ENCODE measurements around the gene MIS18A.

MIS18A gene

DNA sequence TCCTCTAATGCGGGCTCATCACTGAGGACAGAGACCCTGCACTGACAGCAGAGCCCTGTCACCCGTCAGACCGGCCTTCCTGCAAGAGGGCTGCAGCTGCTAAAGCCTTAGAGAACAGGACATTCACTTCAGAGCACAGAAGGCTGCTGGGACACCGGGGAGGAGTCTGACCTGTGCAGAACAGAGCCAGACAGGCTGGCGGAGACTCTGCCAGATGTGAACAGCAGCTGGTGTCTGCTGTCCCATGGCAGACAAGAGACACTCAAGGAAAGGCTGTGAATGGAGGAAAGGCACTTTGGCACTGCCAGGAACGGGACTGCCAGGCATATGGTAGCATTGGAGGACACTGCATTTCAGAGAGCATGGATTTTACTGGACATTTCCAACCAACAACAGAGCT, 41.2 kb upstream of the MIS18A start:
- TF ChIP-seq, protein P1, sequence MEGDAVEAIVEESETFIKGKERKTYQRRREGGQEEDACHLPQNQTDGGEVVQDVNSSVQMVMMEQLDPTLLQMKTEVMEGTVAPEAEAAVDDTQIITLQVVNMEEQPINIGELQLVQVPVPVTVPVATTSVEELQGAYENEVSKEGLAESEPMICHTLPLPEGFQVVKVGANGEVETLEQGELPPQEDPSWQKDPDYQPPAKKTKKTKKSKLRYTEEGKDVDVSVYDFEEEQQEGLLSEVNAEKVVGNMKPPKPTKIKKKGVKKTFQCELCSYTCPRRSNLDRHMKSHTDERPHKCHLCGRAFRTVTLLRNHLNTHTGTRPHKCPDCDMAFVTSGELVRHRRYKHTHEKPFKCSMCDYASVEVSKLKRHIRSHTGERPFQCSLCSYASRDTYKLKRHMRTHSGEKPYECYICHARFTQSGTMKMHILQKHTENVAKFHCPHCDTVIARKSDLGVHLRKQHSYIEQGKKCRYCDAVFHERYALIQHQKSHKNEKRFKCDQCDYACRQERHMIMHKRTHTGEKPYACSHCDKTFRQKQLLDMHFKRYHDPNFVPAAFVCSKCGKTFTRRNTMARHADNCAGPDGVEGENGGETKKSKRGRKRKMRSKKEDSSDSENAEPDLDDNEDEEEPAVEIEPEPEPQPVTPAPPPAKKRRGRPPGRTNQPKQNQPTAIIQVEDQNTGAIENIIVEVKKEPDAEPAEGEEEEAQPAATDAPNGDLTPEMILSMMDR (IDR thresholded peaks at IDR 0.05): no peak

DNA sequence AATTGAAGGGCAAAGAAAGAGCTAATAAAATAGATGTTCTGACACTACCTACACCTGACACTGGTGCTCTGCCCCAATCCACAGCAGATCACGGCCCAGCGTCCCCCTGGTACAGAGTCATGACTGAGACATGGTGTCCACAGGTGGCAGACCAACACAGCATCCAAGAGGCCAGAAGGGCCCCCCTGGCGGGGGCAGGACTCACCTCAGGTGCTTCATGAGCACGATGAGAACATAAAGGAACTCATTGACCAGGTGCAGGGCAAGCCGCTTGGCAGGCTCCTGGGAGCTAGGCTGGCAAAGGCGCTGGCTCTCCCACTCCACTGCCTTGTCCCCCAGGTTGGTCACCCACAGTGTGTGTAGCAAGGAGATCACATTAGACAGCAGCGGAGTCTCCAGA, 40.2 kb upstream of the MIS18A start:
- TF ChIP-seq, protein P1 (IDR thresholded peaks at IDR 0.05): no peak

DNA sequence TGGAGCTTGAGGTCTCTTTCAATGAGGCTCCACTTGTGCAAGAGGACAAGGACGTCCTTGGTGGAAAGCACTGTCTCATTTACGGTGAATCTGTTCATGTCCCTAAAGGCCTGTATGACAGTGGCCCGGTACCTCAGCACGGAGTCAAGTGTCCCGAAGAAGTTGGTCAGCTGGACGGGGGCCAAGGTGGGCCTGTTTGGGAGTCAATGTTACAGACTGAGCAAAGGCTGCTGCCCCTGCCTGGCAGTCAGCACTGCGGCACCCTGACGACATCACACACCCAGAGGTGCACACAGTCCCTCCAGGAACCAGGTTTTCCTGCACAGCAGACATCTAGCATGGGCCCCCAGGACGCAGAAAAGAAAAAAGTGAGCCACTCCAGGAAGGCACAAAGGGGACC, 38.9 kb upstream of the MIS18A start:
- TF ChIP-seq, protein P1 (IDR thresholded peaks at IDR 0.05): no peak

DNA sequence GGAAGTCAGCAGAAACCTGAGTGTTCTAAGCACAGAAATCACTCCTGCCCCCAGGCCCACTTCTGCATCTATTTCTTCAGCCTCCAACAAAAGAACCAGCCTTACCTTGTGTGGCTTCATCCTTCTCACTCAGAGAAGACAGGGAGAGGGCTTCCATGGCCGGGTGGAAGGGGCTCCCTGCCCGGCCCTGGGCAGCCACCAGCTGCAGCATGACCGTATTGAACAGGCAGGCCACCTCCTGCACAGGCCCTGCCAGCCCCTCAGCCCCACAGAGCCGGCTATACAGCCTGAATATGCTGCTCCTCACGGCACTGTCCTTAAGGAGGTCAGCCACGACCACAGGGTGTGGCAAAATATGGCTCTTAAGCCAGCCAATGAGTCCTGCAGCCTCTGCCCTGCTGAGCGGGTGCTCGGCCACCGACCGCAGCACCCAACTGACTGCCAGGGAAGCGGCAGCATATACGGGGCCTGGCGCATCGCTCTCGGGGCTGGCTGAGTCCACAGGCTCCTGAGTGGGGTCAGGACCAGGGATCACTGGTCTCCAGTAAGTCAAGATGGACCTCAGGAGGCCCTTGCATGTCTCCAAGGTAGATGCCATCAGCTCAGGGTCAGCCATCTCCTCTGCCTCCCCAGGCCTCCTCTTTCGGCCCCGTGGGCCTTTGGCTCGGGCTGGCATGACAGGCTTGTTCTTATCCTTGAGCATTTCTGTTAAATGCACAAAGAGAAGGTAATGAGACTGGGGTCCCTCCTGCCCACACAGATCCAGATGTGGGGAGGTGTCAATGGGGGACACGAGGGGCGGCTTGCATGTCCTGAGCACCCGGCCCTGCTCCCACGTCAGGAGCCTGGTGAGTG, 37.7 kb upstream of the MIS18A start:
- TF ChIP-seq, protein P1 (IDR thresholded peaks at IDR 0.05): no peak

DNA sequence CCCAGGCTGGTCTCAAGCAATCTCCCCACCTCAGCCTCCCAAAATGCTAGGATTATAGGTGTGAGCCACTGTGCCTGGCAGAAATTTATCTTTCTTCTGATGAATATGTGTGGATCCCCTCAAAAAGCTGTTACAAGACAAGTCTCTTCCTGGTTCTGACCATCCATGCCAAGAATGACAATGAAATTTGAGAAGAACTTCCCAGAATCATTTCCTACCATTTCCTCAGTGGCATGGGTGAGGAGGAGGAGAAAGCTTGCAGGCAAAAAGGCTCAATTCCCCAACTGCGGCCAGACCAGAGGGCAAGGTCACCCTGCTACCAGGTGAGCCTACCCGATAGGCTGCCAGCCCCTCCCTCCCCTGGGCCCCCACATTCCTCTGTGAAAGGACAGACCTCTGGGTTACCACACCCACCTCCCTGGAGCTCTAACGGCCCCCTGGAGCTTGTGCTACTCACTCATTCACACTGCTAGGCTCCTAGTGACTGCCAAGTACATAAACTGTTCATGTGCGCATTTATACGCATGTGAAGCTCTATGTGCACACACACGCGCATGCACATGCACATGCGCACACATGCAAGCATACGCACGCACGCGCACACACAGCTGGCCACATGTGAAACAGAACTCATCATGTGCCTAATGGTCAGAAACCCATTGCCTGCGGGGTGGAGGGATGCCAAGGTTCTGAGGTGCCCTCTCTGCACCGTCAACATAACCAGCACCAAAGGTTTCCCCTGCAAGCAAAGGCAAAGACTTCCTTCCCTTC, 36.8 kb upstream of the MIS18A start:
- TF ChIP-seq, protein P1 (IDR thresholded peaks at IDR 0.05): no peak

DNA sequence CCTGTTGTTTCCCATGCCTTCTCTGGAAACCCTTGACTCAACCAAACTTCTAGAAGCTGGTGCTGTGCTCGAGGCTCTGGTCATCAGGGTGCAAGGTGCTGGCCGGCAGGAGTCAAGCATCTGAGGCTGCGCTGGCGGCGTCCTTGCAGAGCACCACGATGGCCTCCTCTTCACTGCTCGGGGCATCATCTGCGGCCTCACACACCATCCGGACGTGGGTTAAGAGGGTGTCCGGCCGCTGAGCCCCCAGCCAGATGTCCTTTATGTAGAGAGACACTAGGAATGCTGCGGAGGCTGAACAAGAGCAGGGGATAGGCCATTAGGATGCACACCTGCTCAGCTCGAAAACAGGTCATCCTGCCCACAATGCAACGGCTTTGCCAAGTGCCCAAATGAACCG, 36.0 kb upstream of the MIS18A start:
- TF ChIP-seq, protein P1 (IDR thresholded peaks at IDR 0.05): no peak

DNA sequence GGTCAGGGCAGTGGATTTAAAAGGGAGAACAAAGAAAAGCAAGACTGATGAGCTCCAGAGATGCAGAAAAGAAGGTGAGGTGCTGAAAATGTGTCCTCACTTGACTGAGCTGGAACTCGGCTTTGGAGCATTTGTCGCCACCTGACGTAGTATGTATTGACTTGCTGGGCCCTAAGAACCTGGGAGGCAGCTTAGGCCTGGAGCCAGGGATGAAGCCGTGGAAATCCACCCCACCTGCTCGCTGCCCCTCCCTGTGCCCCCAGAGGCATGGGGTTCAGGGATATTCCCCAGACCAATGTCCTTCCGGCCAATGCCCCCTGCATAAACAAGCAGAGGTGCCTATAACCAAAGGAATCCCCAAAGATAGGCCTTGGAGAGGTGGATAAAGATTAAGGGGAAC, 34.1 kb upstream of the MIS18A start:
- TF ChIP-seq, protein P1 (IDR thresholded peaks at IDR 0.05): no peak
